Measurements from ENCODE around the gene GALNT10. TPM values are rescaled to one million over a fixed set of nuclear protein-coding genes. Genes with fewer than 3 reads are reported as not detected.

GALNT10 gene
- polyA plus RNA-seq, 4 donors, result 27.6 to 30.1 (median 28.5) TPM

DNA sequence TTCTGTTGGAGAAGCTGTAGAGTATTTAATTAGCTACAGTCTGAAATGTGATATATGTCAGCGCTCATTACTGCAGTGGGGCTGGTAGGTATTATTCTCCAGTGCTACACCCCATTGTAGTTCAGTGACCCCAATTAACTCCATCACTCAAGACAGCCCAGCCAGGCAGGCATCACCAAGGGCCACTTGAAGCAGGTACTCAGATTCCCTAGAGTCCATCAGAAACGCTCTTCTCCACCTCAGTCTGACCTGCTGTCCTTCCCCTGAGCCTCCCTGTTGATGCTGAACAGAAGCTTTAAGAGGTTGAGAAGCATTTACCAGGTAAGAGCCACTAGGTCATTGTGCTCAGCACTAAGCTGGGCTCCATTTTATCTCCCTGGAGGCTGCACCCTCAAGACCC is 71.8 kb downstream of the GALNT10 start:
- DNase-seq (ENCODE audit: low read depth in 4 of 4, low spot score in 3 of 4), result no peak

DNA sequence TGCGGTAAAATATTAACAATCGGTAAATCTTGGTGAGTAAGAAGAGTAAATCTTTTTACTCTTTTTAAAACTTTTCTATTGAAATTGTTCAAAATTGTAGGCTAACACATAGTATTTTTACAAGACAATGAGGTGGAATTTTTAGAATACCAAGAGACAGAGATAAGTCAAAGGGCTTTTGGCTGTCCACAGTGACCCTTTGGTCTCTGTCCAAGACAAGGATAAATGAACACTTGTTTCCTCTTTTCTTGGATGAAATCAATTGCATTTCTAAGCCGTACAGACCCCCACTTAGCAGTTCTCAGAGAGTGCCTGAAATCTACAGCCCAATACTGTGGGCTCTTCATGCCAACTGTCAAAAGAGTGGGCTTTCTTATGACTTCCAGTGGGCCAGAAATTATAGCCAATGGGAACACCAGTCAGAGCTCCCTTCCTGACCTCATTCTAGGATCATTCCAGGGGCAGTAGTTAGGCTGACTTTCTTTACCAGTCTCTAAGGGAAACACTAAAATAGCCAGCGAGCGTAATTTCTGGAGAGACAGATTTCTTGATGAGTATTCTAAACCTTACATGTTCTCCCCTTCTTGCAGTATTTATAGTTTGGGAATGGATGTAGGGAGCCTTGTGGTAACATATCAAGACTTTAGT is 74.1 kb downstream of the GALNT10 start:
- DNase-seq (ENCODE audit: low read depth in 4 of 4, low spot score in 3 of 4), result no peak

DNA sequence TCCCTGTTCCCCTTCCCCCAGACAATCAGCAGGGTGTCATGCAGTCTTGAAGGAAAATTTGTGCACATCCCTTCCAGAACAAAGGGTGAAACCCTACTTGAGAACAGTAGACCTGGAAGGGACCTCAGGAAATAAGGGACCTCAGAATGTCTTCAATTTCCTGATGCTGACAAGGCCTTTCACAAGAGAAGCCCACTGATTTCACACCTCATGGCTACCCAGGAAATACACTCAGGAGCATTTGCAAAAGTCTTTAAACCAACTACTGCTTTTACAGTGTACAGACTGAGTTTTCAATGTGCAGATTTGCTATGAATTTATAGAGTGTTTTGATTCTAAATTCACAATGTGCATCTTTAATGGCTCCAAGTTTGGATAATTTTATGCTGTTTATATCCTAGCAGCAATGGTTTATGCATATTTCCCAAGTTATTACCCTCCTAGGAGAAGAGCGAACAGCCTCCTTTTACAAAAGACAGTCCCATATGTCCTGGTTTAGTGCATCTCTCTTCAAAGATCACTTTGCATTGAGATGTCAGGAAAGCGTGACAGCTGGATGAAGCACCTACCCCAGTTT is 74.8 kb downstream of the GALNT10 start:
- no peak for DNase-seq (ENCODE audit: low read depth in 4 of 4, low spot score in 3 of 4)

DNA sequence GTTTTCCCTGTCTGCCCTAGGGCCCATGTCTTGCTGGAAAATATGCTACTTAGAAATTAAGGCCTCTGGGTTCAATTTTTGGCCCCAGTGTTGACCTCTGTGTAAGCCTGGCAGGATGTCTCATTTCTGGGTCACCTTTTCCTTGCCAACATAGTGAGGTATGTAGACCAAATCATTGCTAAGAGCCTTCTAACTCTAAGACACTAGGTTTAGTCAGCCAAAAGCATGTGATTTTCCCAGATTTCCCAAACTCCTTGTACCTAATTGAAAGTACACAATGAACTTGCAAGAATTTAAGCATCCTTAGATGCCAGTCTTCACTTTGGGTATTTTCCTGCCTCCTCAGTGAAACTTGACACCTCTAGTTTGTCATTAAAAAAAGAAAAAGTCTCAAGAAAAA is 77.0 kb downstream of the GALNT10 start:
- no peak for DNase-seq (ENCODE audit: low read depth in 4 of 4, low spot score in 3 of 4)

DNA sequence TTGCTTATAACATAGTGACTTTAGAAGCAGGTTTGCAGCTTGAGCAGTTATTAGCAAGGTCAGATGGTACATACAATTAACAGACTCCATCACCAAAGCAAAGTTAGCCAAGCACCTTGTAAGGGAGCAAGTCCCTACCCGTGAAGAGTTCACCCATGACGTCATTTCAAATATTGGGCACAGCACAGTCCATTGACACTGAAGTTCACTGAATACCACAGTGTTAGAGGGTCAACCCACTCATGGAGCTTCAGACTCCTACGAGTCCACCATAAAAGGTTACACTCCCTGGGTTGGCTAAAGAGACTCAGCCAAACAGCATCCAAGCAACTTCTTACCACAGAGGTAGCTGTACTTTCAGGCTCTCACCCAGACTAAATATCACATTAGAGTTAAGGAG is 77.5 kb downstream of the GALNT10 start:
- DNase-seq (ENCODE audit: low read depth in 4 of 4, low spot score in 3 of 4), result no peak

DNA sequence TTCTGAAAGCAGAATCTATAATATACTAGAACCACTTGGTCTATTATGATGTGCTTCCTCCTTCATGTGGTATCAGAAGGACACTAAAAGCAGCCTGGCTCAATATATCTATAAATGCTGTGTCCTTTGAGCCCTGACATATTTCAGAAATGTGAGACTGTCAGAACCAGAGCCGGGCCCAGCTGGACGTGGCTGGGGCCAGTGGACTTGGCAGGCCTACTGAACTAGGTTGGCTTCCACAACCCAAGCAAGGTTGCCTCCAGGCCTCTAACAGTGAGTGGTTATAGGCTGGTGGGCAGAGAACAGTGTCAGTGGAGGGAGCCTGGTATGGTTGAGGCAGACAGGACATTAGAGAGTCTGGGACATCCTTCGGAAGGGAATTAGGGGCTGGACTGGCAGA is 78.9 kb downstream of the GALNT10 start:
- DNase-seq (ENCODE audit: low read depth in 4 of 4, low spot score in 3 of 4), result no peak

DNA sequence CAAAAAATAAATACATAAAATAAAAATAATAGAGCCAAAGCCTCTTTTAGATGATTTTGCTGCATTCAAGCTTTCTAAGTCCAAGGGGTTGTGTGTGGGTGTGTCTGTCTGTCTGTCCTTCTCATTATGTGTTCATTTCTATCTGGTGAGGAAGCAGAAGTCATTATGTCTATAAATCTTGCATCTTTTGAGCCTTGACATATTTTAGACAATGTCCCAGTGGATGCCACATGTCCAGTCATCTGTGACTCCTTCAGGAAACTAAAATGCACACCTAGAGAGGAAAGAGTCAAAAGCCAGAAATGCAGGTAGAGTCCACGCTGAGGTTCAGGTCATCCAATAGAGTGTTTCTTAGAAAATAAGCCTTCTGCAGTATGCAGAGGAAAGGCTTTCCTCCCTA is 80.9 kb downstream of the GALNT10 start:
- no peak for DNase-seq (ENCODE audit: low read depth in 4 of 4, low spot score in 3 of 4)

DNA sequence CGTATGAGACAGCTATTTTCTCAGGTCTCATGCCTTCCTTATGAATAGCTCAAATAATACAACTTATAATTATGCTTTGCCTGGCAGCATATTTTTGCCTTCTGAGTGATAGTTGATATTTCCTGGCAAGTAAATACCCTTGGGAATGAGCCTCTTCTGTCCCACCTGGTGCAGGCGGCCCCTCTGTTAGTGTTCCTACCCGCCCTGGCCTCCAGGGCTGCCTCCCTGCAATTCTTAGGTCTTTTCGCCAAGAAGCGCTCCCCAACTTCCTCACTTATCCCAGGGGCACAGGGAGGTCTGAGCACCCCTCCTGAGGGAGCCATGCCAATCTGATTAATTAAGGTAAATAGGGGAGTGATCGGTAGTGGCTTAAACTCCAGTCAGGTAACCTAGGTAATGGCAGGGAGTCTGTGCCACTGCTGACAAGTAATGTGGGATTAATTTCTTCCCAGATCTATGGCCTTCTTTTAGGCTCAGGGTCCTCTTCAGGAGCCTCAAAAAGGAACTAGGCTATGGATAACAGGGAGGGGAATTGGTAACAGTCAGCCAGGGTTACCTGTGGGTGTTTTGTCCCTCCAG is 81.5 kb downstream of the GALNT10 start:
- DNase-seq (ENCODE audit: low read depth in 4 of 4, low spot score in 3 of 4), result no peak

DNA sequence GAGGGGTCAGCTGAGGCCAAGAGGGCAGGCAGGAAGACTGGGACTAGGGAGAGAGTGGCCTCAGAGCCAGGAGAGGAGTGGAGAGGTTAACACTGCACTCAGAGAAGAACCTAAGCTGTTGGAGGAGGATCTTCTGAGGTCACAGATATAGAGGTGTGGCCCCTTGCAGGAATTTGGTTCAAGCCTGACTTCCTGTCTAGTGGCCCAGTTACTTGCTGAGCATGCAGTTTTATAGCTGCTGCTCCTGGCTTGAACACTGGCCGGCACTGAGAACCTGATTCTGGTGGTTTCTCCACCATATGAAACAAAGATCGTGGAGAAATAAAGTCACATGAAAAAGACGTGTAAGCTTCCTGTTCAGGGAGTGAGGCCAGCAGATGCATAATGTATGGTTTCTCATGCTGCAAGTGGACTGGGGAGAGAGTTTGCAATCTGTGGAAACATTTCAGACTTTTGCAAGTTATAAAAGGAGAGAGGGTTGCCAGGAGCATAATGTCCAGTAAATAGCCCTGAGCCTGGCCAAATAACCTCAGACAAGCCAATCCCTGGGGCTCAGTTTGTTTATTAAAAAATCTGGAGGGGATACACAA is 82.6 kb downstream of the GALNT10 start:
- no peak for DNase-seq (ENCODE audit: low read depth in 4 of 4, low spot score in 3 of 4)

DNA sequence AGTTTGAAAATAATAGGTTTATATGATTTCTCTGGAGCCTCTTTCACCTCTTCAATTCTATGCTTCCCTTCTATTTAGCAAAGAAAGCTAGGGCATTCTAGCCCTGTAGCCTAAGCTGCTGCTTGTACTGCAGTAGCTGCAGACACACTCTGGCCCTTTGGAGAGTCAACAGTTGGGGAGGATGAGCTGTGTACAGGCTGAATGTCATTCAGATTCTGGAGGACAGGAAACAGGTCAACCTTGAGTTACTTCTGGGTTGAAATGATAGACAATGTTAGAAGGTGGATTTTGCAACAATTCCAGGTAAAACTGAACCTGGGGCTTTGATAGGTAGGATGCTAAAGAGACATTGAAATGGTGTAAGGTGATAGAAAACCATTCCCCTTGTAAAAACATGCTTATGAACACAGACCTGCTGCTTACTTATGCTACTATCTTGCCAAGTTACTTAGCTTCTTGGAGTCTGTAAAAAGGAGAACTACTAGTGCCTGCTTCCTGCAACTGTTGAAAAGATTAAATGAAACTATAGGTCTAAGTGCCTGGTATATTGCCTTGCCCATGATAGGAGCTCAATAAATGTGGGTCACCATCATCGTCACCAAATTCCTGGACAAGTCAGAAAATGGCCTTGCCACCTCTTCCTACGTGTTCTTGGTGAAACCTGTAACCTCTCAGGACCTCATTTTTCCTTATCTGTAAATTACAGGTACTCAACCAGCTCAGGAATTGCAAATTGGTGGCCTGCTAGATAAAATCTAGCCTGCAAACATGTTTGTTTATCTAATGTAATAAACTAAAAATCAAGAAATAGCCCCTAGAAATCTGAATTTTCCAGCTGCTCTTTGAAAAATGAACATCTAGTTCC is 83.7 kb downstream of the GALNT10 start:
- DNase-seq (ENCODE audit: low read depth in 4 of 4, low spot score in 3 of 4), result no peak

DNA sequence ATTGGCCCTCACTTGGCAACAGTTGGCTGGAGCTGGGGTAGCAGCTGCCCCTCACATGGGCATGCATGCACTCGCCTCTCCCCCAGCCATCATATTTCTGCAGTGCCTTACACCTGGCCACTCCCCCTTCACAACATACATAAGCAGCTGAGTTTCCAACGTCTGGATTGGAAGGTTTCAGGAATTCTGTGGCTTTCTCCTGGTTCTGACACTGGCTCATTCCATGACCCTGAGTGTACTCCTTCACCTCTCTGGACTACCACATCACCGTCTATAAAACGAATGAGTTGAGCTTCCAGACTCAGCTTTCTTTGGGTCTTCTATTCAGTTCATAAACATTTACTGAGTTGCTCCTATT is 84.3 kb downstream of the GALNT10 start:
- no peak for DNase-seq (ENCODE audit: low read depth in 4 of 4, low spot score in 3 of 4)

DNA sequence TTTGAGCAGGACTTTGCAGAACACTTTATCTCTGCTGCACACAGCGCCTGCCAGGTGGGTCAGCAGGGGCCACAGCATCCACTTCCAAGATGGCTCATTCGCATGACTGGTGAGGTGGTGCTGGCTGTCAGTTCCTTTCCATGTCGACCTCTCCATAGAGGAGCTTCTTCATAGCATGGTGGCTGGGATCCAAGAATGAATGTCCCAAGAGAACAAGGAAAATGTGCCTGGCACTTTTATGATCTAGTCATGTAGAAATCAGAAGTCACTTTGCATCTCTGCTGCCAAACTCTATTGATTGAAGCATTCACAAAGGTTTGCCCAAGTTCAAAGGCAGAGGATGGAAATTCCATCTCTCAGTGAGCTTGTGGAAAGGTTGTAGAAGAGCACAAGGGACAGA is 85.0 kb downstream of the GALNT10 start:
- DNase-seq (ENCODE audit: low read depth in 4 of 4, low spot score in 3 of 4), result no peak

DNA sequence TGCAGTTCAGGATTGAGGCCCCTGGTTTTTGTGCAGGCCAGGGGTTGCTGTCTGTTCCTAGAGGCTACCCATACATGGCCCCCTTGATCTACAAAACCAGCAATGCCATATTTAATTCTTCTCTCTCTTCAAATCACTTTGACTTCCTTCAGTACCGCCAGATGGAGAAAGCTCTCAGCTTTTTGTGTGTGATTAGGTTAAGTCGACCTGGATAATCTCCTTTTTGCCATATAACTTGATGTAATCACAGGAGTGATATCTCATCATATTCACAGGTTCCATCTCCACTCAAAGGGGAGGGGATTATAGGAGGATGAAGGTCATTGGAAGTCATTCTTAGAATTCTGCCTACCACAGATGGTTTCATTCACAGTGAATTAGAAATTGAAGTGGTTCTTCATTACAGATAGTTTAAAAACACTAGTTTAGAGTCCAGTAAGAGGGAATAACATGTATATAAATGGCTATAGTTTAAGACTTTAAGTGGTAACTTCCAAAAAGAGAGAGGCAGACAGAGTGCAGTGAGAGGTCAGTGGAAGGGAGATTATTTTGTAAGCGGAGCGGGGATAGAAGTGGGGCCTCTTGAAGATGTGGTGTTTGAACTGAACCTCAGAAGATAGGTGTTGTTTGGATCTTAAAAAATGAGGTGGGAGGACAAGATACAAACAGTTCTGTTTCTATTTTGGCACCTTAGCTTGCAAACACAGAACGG is 85.9 kb downstream of the GALNT10 start:
- no peak for DNase-seq (ENCODE audit: low read depth in 4 of 4, low spot score in 3 of 4)

DNA sequence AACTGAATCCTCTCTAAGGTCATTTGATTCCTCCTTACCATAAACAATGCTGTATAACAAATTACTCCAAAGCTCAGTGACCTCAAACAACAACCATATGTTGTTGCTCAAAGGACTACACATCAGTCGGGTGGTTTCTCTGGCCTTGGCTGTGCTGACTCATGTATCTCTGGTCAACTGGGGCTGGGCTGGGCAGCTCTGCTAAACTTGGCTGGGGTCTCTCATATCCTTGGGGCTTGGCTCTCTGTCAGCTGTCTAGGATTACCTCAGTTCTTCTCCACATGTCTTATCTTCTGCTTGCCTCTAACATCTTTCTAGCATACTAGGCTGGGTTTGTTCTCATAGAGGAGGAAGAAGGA is 86.4 kb downstream of the GALNT10 start:
- DNase-seq (ENCODE audit: low read depth in 4 of 4, low spot score in 3 of 4), result no peak

DNA sequence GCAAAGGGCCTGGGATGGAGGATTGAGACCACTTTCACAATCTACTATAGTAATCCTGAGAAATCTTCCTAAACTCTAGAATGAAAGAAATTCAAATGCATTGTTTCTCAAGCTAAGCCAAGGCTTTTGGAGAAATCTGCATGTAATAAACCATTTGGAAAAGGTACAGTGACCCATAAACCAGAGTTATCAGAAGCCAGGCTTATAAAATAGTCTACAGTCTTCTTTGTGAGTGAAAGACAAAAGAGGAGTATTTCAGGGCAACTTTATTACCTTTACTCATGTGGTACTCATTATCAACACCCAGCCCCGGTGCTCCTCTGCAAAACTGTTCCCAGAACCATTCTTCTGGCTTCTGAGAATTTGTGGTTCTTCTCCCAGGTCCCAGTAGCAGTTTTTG is 87.0 kb downstream of the GALNT10 start:
- no peak for DNase-seq (ENCODE audit: low read depth in 4 of 4, low spot score in 3 of 4)

DNA sequence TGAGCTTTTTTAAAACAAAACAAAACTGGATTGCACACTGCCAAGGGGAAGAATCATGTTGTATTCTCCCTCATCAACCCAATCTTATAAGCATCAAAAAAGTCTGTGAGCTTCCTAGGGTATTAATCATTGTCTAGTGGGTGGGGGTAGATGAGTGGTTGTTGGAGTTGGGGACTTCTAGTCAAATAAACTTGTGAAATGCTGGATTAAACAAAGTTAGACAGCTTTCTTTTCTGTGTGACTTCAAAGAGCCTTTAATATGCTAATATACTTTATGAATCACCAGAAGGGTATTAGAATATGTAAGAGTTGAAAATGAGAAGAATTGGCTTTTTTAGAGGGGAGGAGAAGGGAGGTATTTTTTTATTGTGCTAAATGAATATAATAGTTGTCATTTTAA is 87.7 kb downstream of the GALNT10 start:
- no peak for DNase-seq (ENCODE audit: low read depth in 4 of 4, low spot score in 3 of 4)

DNA sequence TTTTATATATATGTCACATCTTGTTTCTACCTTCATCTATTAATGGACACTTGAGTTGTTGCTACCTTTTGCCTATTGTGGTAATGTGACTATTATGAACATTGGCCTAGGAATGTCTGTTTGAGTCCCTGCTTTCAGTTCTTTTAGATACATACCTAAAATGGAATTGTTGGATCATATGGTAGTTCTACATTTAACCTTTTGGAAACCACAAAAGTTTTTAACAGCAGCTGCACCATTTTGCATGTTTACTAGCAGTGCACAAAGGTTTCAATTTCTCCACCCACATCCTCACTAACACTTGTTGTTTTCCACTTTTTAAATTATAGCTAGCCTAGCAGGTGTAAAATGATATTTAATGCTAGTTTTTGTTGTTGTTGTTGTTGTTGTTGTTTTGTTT is 88.4 kb downstream of the GALNT10 start:
- DNase-seq (ENCODE audit: low read depth in 4 of 4, low spot score in 3 of 4), result no peak

DNA sequence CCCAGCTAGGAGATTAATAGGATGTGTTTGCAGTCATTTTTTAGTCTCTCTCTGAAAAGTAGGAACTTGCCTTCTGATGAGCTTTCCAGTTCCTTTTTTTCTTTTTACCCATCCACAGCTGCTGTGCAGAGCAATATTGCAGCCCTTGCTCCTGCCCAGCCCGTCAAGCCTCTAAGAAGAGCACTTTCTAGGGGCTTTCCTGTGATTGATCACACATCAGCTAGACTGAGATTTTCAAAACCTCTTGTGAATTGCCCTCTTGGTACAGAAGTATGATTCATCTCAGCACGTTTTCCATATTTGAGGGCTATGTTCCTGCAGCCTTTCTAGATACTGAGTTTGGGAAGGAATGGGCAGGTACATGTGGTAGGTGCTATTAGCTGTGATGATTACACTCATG is 93.9 kb downstream of the GALNT10 start:
- DNase-seq (ENCODE audit: low read depth in 4 of 4, low spot score in 3 of 4), result no peak

DNA sequence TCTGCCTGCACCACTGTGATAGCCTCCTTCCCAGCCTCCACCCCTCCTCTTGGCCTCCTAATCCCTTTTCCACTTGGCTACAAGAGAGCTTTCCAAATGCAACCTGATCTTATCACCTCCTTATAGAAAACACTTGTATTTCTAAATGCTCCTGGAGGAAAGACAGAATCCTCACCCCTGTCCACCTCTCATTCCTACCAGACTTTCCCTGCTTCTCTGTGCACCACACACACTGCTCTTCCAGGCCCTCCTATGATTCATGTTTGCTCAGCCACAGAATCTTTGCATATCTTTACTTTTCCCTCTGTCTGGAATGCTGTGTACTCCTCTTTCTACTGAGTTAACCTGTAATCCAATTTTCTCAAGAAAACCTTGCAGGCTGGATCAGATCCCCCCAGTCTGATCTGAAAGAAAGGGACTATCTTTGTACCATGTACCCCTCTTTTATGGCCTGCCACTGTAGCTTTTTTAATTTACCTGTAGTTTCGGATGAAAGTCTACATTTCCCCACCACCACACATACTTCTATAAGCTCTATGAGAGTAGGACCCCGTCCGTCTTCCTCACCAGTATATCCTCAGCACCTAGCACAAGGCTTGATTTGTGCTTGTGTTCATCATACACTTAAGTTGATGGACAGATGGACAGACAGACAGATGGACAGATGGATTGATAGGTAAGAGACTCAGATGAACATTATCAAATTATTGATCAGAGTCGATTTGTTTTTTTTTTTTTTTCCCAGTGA is 95.3 kb downstream of the GALNT10 start:
- DNase-seq (ENCODE audit: low read depth in 4 of 4, low spot score in 3 of 4), result no peak

DNA sequence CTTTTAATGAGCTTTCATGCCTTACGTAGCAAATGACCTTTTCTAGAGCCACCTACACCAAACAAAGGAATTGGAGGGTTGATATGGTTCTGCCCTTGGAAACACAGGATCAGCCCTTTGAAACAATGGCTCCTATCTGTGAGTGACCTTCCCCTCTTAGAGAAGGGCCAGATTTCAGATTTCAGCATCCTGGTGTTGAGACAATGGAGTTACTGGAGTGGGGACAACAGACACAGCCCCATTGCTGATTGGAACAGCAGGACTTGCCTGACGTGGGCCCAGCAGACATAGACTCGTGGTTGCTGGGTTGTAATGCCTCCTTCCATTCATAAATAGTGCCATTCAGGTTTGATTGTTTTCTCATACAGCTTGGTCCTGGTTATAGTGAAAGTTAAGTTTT is 96.0 kb downstream of the GALNT10 start:
- no peak for DNase-seq (ENCODE audit: low read depth in 4 of 4, low spot score in 3 of 4)
